ENCODE measurements around the gene FASTKD3.

GRCh38 chr5:7873216-7873615, 4.4 kb upstream of the FASTKD3 start:
- TF ChIP-seq POLR2A (IDR thresholded peaks at IDR 0.05): no peak
- no peak for TF ChIP-seq CTCF (IDR thresholded peaks at IDR 0.05)
